Effector memory CD8-positive, alpha-beta T cell (primary cell): ENCODE results near the gene MAD1L1.

ENCODE experiments used
- ATAC-seq: fragments of 150-1000 bp; cut with Tn5 transposase; replicated peaks from 2 replicates; pipeline ENCODE4 v1.10.0; 2021; ENCODE audit warnings: mild to moderate bottlenecking, moderate library complexity
- DNase-seq, 3 experiments: peaks; one replicate each; pipeline ENCODE4 v3.0.0; 2021
- H3K27ac Mint-ChIP-seq, 2 donors: one replicate each; pipeline ENCODE4 v1.8.0; 2022; ENCODE audit warnings: mild to moderate bottlenecking in 2 of 2, mixed read lengths in 2 of 2, moderate library complexity in 2 of 2
- H3K27me3 Mint-ChIP-seq, 2 donors: one replicate each; pipeline ENCODE4 v1.8.0; 2022; ENCODE audit warnings: mixed read lengths in 2 of 2
- H3K36me3 Mint-ChIP-seq: one replicate; pipeline ENCODE4 v1.8.0; 2022; ENCODE audit warnings: mild to moderate bottlenecking, moderate library complexity, mixed read lengths; ENCODE audit not compliant: insufficient read depth
- H3K4me1 Mint-ChIP-seq, 2 donors: one replicate each; pipeline ENCODE4 v1.8.0; 2022; ENCODE audit warnings: low read depth in 2 of 2, mixed read lengths in 2 of 2
- H3K4me3 Mint-ChIP-seq, 2 donors: one replicate each; pipeline ENCODE4 v1.8.0; 2022; ENCODE audit warnings: mild to moderate bottlenecking in 2 of 2, mixed read lengths in 2 of 2, moderate library complexity in 2 of 2
- H3K9me3 Mint-ChIP-seq, 2 donors: one replicate each; pipeline ENCODE4 v1.8.0; 2022; ENCODE audit warnings: mixed read lengths in 2 of 2

The MAD1L1 gene

GRCh38 chr7:2045559-2046405, 187.0 kb downstream of the MAD1L1 start:
- H3K27me3 Mint-ChIP-seq: no peaks in the 10 kb centered on the region
- ATAC-seq (no peak), DNase-seq (no peak)
- H3K27ac Mint-ChIP-seq: peak overlapping the region in 1 of 2 donors; percentile 65
- peaks cover 25 to 32% of the 10 kb centered on the region in 2 donors for H3K4me1 Mint-ChIP-seq
- no peak overlapping the region for H3K4me3 Mint-ChIP-seq
- no peaks in the 10 kb centered on the region for H3K9me3 Mint-ChIP-seq
- peaks cover 9% of the 10 kb centered on the region for H3K36me3 Mint-ChIP-seq

GRCh38 chr7:2044883-2045471, 187.8 kb downstream of the MAD1L1 start:
- H3K27ac Mint-ChIP-seq: peak overlapping the region; percentile 65 to 67
- H3K4me1 Mint-ChIP-seq: peaks cover 24 to 29% of the 10 kb centered on the region in 2 donors
- no peak for DNase-seq
- H3K4me3 Mint-ChIP-seq: no peak overlapping the region
- H3K9me3 Mint-ChIP-seq: no peaks in the 10 kb centered on the region
- ATAC-seq: peak; percentile 39
- H3K36me3 Mint-ChIP-seq: peaks cover 12% of the 10 kb centered on the region
- H3K27me3 Mint-ChIP-seq: no peaks in the 10 kb centered on the region

GRCh38 chr7:2044311-2044882, 188.3 kb downstream of the MAD1L1 start:
- H3K27me3 Mint-ChIP-seq: no peaks in the 10 kb centered on the region
- no peak overlapping the region for H3K4me3 Mint-ChIP-seq
- DNase-seq: no peak
- H3K9me3 Mint-ChIP-seq: no peaks in the 10 kb centered on the region
- no peak overlapping the region for H3K27ac Mint-ChIP-seq
- H3K36me3 Mint-ChIP-seq: peaks cover 8% of the 10 kb centered on the region
- H3K4me1 Mint-ChIP-seq: peaks cover 25 to 31% of the 10 kb centered on the region in 2 donors
- no peak for ATAC-seq

- no peak overlapping the region for H3K4me3 Mint-ChIP-seq
- no peaks in the 10 kb centered on the region for H3K9me3 Mint-ChIP-seq
- peaks cover 4% of the 10 kb centered on the region for H3K36me3 Mint-ChIP-seq
- DNase-seq (no peak), ATAC-seq (no peak)
- no peaks in the 10 kb centered on the region for H3K27me3 Mint-ChIP-seq
- no peak overlapping the region for H3K27ac Mint-ChIP-seq
- H3K4me1 Mint-ChIP-seq: peaks cover 30% of the 10 kb centered on the region in 2 donors
Observed at GRCh38 chr7:2043316-2044039, 189.3 kb downstream of the MAD1L1 start.

- Mint-ChIP-seq H3K4me3 (no peak overlapping the region), H3K36me3 (peaks cover 5% of the 10 kb centered on the region), H3K27me3 (no peaks in the 10 kb centered on the region), H3K4me1 (peaks cover 32 to 34% of the 10 kb centered on the region in 2 donors), H3K9me3 (no peaks in the 10 kb centered on the region), H3K27ac (no peak overlapping the region)
- no peak for DNase-seq
- no peak for ATAC-seq
Observed at GRCh38 chr7:2042650-2043049, 190.1 kb downstream of the MAD1L1 start.

- Mint-ChIP-seq H3K36me3 (peaks cover 8% of the 10 kb centered on the region), H3K4me1 (peaks cover 41% of the 10 kb centered on the region in 2 donors), H3K9me3 (no peaks in the 10 kb centered on the region), H3K4me3 (no peak overlapping the region), H3K27ac (peak overlapping the region in 1 of 2 donors; percentile 27), H3K27me3 (no peaks in the 10 kb centered on the region)
- ATAC-seq (no peak), DNase-seq (no peak)
Observed at GRCh38 chr7:2041496-2042367, 191.0 kb downstream of the MAD1L1 start.

GRCh38 chr7:2040893-2041270, 191.9 kb downstream of the MAD1L1 start:
- H3K27ac Mint-ChIP-seq: peak overlapping the region in 1 of 2 donors; percentile 55
- peak overlapping the region in 1 of 2 donors; percentile 50 for H3K4me3 Mint-ChIP-seq
- H3K4me1 Mint-ChIP-seq: peaks cover 41 to 42% of the 10 kb centered on the region in 2 donors
- no peak for DNase-seq
- ATAC-seq: peak; percentile 24
- H3K9me3 Mint-ChIP-seq: no peaks in the 10 kb centered on the region
- peaks cover 8% of the 10 kb centered on the region for H3K36me3 Mint-ChIP-seq
- no peaks in the 10 kb centered on the region for H3K27me3 Mint-ChIP-seq

- Mint-ChIP-seq H3K4me3 (peak overlapping the region in 1 of 2 donors; percentile 50), H3K4me1 (peaks cover 41 to 42% of the 10 kb centered on the region in 2 donors)
- ATAC-seq: no peak
Observed at GRCh38 chr7:2040201-2040892, 192.4 kb downstream of the MAD1L1 start.

GRCh38 chr7:2038931-2039728, 193.6 kb downstream of the MAD1L1 start:
- Mint-ChIP-seq H3K36me3 (peaks cover 8% of the 10 kb centered on the region), H3K9me3 (no peaks in the 10 kb centered on the region), H3K4me3 (peak overlapping the region; percentile 89 to 91), H3K4me1 (peaks cover 41 to 47% of the 10 kb centered on the region in 2 donors), H3K27ac (peak overlapping the region; percentile 22 to 90), H3K27me3 (no peaks in the 10 kb centered on the region)
- ATAC-seq: no peak
- DNase-seq: no peak

More at GRCh38 chr7:2040201-2040892, 192.4 kb downstream of the MAD1L1 start:
- no peaks in the 10 kb centered on the region for H3K9me3 Mint-ChIP-seq
- DNase-seq: no peak
- H3K27ac Mint-ChIP-seq: peak overlapping the region in 1 of 2 donors; percentile 55
- H3K36me3 Mint-ChIP-seq: peaks cover 8% of the 10 kb centered on the region
- H3K27me3 Mint-ChIP-seq: no peaks in the 10 kb centered on the region

GRCh38 chr7:2037808-2038522, 194.8 kb downstream of the MAD1L1 start:
- Mint-ChIP-seq H3K36me3 (peaks cover 8% of the 10 kb centered on the region), H3K4me1 (peaks cover 37 to 47% of the 10 kb centered on the region in 2 donors), H3K27me3 (no peaks in the 10 kb centered on the region), H3K27ac (peak overlapping the region; percentile 85 to 90), H3K4me3 (peak overlapping the region; percentile 89 to 91), H3K9me3 (no peaks in the 10 kb centered on the region)
- DNase-seq (peak in 1 of 3 experiments; percentile 27), ATAC-seq (peak; percentile 54)

GRCh38 chr7:2037301-2037807, 195.4 kb downstream of the MAD1L1 start:
- Mint-ChIP-seq H3K9me3 (no peaks in the 10 kb centered on the region), H3K36me3 (peaks cover 8% of the 10 kb centered on the region), H3K27ac (peak overlapping the region; percentile 85 to 90), H3K4me1 (peaks cover 37 to 47% of the 10 kb centered on the region in 2 donors), H3K27me3 (no peaks in the 10 kb centered on the region), H3K4me3 (peak overlapping the region; percentile 89 to 91)
- peak; percentile 86 for ATAC-seq
- peak; percentile 26 to 38 (median 33) for DNase-seq
